GM13976 (cell line): Measurements from ENCODE around the gene SPINK4.

Source experiments
- DNase-seq: peaks from one replicate; pipeline ENCODE4 v3.0.0; 2012; ENCODE audit warnings: low spot score
- in situ Hi-C: fragments of 300-500 bp; cut with MboI; formaldehyde crosslinking; loops from one replicate; pipeline ENCODE4 v1.12.0; 2022; ENCODE audit warnings: low sequenced_read_pairs, mixed read lengths, inconsistent platforms; ENCODE audit not compliant: unreplicated experiment
- TF ChIP-seq, protein P1 (sequence below): IDR thresholded peaks from 2 replicates; pipeline ENCODE4 v1.5.1; 2012; ENCODE audit warnings: borderline replicate concordance, mild to moderate bottlenecking; ENCODE audit not compliant: insufficient read depth; ENCODE audit errors: extremely low read depth, missing control alignments, control extremely low read depth

The SPINK4 gene

DNA sequence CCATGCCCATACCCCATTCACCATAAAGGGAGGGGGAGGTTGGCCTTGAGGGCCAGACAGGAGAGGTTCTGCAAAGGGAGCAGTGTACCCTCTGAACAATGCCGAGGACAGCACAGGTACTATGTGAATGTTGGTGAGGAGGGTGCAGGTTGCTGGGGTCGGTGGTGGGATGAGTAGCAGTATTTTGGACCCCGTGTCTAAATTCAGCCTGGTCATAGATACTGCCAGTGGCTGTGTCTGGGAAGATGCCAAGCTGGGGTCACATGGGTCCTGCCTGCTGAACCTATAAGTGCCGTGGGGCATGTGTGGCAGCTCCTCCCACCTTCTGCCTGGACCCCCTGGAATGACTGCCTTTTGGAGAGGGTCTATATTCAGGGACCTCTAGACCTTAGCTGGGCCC lies 11.4 kb upstream of the SPINK4 start:
- in situ Hi-C loops, result no loop called here
- no peak for DNase-seq
- TF ChIP-seq, protein P1, sequence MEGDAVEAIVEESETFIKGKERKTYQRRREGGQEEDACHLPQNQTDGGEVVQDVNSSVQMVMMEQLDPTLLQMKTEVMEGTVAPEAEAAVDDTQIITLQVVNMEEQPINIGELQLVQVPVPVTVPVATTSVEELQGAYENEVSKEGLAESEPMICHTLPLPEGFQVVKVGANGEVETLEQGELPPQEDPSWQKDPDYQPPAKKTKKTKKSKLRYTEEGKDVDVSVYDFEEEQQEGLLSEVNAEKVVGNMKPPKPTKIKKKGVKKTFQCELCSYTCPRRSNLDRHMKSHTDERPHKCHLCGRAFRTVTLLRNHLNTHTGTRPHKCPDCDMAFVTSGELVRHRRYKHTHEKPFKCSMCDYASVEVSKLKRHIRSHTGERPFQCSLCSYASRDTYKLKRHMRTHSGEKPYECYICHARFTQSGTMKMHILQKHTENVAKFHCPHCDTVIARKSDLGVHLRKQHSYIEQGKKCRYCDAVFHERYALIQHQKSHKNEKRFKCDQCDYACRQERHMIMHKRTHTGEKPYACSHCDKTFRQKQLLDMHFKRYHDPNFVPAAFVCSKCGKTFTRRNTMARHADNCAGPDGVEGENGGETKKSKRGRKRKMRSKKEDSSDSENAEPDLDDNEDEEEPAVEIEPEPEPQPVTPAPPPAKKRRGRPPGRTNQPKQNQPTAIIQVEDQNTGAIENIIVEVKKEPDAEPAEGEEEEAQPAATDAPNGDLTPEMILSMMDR, result no peak

GRCh38 chr9:33229359-33230114 lies 10.4 kb upstream of the SPINK4 start:
- DNase-seq, result no peak
- TF ChIP-seq, protein P1, result no peak
- in situ Hi-C loops, result no loop called here

DNA sequence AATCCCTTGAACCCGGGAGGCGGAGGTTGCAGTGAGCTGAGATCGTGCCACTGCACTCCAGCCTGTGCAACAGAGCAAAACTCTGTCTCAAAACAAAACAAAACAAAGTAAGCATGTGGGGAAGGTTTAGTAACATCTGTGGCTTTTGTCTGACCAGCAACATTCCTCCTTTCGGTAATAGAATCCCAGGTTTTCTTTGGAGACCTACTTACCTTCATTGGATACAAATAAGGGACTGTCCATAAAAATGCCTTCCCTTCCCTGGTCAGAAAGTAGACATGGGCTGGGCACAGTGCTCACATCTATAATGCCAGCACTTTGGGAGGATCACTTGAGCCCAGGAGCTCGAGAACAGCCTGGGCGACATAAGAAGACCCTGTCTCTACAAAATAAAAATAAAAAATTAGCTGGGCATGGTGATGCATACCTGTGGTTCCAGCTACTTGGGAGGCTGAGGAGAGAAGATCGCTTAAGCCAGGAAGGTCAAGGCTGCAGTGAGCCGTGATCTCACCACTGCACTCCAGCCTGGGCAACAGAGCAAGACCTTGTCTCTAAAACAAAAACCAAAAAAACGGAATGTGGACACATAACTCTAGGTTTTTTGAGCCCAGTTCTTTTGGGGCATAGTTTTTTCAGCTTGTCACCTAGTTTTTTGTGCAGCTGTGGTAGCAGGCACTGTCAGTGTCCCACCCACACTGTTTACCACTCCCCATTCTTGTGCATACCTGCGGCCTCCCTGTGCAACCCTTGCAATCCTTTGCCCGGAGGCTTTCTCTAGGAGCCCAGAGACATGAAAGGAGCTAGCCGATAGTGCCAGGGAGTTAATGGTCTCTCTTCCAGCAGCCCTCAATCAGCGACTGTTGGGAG lies 9.0 kb upstream of the SPINK4 start:
- no peak for DNase-seq
- in situ Hi-C loops, result no loop called here
- TF ChIP-seq, protein P1, result no peak

DNA sequence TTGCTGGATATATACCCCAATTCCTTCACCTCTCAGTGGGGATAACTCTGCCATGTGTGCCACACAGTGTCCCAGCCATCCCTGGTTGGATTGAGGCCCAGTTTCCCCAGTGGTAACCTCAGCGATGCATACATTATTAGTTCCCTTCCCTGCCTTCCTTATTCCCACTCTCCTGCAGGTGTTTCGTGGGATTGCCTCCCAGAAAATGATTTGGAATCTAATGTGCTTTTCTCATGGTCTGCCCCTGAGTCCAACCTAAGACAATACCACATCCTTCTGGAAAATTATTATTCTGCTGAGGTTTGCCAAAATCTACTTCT lies 8.4 kb upstream of the SPINK4 start:
- in situ Hi-C loops, result no loop called here
- no peak for DNase-seq

DNA sequence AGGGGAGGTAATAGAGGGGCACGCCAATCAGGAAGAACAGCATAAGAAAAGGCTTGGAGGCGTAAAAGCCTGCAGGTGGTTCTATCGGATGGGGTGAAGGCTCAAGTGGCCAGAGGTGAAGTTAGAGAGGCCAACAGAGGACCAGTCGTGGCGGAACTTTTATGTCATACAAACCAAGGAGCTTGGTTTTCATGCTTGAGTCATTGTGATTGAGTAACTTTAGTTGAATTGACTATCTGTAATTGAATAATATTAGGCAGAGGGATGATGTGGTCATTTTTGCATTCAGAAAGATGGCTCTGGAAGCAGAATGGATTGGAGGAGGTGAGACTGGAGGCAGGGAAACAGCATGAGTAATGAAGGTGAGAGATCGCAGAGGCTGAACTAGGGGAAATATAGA lies 7.2 kb upstream of the SPINK4 start:
- TF ChIP-seq, protein P1, result no peak
- DNase-seq, result no peak
- in situ Hi-C loops, result no loop called here

More for the DNA sequence above, 8.4 kb upstream of the SPINK4 start:
- TF ChIP-seq, protein P1, result no peak

DNA sequence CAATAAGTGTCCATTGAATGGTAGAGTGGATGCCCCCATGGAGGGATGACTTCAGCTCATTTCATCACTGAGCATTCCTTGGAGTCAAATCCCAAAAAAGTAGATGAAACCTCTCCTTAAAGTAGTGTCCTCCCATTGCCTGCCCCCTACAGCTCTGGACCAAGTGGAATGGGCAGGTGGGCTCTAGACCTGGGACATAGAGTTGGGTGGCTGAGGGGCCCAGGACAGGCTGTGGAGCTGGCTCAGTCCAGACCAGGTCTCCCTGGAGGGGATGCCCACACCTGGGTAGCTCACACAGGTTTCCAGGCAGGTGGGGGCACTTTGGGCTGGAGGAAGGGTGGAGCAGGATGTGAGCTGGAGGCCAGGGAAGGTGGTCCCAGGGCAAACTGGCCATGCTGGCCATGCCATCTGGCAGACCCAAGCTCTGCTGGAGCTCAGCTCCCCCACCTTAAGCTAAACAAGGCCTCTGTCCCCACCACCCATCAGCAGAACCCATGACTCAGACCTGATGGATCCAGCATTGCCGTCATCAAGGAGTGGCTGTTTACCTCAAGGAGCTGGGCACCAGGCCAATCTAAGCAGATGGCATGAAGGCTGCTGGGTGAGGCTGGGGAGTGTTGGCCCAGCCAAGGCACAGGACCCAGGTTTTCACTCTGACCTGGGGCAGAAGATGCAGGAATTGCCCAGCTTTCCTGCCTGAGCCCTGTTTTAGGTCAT lies 6.2 kb upstream of the SPINK4 start:
- in situ Hi-C loops, result no loop called here
- TF ChIP-seq, protein P1, result no peak
- no peak for DNase-seq
